NCI-H1092 treated with DMSO at 0.1 percent for 48 hours (cell line): ENCODE data around the gene AMPD3.
"Not testable (repeated sequence)": the region's sequence is repeated elsewhere in the genome, so short reads cannot be mapped to it uniquely, and the experiment has no call there.

Source experiments
- DNase-seq: peaks from one replicate; lab custom pipeline; 2025; lab: John Stamatoyannopoulos, UW

AMPD3 gene

DNA sequence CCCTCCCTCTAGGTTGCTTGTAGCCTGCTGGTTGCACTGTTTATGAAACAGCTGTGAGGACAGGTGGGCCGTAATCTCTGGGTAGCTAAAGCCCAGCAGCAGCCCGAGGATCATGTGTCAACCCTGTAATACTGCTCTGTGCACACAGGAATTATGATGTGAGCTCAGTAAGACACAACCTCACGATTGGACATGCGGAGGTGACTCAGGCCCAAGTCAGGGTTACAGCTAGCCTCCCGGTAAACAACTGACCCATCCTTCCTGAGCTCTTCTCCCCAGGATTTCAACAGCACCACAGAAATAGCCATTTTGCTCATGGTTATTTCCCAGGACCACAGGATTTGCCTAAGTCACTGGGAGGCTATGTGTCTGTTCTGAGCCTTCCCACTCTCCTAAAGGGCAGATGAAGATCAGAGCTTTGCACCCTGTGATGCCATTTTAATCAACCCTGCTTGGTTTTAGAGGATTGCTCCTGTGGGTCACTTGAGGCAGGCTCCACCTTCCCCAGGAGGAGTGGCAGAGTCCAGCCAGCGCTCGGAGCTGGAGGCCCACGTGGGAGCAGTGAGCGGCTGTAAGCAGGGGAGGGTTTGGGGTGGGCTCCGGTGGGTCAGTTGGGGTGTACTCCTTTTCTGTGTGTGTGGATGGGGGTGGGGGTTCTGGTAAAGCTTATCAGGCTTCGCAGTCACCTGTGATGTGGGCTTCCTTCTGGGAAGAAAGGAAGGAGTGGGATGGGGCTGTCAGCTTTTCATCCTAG lies at the start of gene AMPD3:
TSS of gene AMPD3 (plus strand) at position 387 of the 754 bp plus-strand sequence. CDS start 6,256 bp downstream, outside the sequence.
- DNase-seq, result peak; percentile 78

DNA sequence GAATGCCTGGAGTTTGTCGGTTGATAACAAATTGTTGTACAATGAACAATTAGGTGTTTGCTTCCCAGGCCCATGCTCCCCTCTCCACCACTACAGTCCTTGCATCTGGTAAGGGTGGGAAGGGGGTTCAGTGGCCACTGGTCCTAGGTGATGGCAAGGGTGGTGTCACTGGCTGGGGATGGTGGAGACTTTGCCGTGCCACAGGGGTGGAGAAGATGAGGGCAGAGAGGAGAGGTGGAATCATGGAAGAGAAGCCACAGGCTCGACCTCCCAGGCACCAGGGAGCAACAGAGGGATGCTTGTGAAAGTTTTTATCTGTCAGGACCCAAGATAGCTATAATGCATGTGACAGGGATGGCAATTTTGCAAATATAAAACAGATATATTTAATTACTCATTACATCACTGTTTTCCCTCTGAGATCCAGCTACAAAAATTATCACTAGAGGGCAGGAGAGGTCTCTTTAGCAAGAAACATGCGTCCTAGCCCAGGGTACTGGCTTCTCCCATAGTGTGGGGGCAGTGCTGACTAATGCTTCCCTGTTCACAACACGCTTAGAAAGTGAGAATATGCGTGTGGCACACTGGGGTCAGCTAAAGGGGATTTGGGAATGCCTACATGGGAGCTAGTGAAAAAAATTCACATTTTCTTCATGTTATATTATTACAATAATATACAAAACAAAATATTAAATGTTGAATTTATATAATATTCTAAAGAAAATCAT lies 49.0 kb upstream of the AMPD3 start:
- peak; percentile 89 for DNase-seq

DNA sequence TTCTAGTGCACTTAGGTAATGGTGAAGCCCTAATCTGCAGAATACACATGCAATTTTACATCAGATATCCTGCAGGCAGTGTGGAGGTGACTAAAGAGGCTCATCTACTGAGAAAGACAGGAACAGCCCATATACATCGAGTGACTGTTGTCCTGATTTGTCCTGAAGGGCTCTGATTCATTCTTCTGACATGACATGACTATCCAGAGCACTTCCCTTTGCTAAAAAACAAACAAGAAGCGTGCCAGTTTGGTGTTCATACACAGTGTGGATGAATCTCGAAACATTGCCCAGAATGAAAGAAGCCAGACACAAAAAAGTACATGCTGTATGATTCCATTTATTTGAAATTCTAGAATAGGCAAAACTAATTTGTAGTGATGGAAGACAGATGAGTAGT lies 48.0 kb upstream of the AMPD3 start:
- DNase-seq, result no peak

GRCh38 chr11:10407749-10408685 lies 47.0 kb upstream of the AMPD3 start:
- DNase-seq, result no peak

GRCh38 chr11:10409207-10409661 lies 45.8 kb upstream of the AMPD3 start:
- DNase-seq, result no peak

DNA sequence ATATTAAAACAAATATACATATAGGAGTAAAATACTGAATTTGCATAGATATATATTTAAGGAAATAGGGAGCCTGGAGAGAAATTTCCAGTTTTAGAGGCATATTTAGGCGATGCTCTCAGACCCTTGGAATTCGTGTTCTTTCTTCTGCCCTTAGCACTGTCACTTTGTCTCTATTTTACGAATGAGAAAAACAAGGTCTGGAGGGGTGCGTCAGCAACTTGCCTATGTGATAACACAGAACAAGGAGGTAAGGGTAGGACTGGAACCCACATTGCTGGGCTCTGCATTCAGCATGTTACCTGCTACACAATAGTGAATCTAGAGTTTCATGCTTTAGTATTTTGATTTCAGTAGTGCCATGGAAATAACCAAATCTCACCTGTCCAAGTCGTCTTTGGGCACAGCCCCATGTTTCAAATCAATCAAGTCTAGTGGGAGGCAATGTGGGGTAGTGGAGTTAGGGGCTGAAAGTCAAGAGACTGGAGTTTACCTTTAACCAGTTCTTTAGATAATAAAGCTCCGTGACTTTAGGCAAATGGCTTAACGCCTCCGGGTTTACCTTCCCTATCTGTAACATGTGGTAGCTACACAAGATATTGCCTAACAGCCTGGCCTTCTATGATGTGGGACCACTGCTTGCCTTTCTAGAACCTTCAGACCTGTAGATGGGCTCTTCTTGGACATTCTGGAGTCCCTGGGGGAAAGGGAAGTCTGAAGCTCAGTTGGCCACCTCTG lies 44.8 kb upstream of the AMPD3 start:
- DNase-seq, result no peak

DNA sequence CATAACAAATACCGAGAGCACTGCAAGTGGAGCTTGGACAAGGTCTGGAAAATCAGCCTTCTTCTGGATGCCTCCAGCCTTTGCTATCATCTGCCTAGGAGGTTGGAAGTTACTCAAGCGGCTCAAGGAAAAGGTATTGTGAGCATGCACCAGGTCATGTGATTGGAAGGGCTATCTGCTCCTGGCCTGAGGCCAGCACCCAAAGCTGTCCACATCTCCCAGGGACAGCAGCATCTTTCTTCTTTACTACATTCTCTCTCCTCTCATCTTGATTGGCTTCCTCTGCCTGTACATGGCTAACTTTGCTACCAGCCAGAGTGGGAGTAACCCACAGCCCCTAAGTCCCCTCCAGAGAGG lies 44.2 kb upstream of the AMPD3 start:
- DNase-seq, result no peak

DNA sequence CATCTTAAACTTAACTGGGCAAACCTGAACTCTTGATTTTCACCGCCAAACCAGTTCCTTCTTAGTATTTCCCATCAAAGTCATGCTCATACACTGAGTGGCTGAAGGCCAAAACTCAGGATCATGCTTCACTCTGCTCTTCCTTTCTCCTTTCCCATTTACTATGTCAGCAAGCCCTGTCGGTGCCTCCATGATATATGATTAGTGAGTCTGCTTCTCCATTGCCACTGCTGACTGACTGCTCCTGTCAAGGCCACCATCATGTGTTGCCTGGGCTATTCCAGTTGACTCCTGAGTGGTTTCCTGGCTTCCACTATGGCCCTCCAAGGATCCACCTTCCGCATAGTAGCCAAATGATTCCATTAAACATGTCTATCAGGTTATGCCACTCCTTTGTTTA lies 42.8 kb upstream of the AMPD3 start:
- DNase-seq, result no peak

DNA sequence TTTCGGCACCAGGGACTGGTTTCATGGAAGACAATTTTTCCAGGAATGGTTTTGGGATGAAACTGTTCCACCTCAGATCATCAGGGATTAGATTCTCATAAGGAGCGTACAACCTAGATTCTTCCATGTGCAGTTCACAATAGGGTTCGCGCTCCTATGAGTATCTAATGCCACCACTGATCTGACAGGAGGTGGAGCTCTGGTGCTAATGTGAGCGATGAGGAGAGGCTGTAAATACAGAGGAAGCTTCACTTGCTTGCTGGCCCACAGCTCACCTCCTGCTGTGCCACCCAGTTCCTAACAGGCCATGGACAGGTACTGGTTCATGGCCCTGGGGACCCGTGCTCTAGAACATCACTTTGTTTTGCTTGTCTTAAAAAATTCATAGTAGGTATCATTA lies 41.8 kb upstream of the AMPD3 start:
- DNase-seq, result peak; percentile 53

GRCh38 chr11:10414181-10414580 lies 40.9 kb upstream of the AMPD3 start:
- no peak for DNase-seq

DNA sequence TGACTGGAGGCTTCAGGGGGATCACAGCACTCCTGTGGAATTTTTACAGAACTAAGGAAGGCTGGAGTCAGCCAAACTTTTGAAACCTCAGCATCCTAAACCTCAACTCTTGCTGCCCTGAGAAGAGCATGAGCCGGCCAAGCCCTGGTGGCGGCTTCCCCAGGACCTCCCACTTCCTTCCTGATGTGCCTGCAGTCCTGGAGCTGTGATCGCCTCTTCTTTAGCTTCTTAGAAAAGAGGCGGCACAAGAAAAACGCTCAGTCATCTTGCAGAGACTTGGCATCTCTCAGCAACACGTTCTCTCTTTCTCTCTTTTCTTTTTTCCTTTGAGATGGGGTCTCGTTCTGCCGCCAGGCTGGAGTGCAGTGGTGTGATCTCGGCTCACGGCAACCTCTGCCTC lies 40.4 kb upstream of the AMPD3 start:
- DNase-seq, result no peak

GRCh38 chr11:10415817-10416392 lies 39.2 kb upstream of the AMPD3 start:
- DNase-seq, result no peak

DNA sequence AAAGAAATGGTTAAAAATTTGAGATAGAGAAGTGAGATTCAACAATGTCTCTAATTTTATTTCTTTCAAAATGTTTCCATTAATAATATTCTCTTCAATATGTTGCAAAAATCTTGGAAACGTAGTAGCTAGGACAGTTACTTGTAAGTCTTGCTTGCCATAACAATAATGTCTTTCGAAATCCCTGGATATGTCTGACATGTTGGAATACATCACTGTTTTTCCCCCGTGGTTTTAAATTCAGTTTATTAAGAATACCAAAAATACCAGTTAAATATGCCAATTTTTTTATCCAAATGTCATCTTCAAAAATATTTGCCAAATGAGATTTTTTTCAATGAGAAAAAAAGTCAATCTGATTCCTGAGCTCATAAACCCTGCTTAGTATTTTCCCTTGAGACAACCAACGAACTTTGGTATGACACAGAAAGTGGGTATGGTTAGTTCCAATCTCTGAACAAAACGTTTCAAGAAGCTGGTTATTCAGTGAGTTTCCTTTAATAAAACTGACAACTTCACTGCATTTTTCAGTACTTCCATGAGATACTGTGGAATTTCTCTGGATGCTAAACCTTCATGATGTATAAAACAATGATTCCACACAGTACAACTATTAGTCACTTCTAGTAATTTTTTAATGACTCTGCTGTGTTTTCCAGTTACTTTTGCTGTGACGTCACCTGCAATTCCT lies 36.7 kb upstream of the AMPD3 start:
- DNase-seq, result no peak

DNA sequence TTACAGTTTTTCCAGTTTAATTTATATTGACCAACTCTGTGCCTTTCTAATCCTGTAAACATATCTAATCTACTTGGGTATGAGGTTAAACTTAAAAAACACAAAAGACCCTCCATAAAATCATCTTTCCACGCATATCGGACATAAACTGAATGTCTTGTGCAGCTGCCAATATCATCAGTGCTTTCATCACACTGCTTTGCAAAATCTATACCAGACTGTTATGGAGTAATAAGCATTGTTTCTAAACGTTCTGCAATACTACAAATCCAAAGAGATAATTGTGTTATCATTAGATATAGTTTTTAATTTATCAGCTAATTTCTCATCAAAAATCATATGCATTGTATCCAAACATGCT lies 36.1 kb upstream of the AMPD3 start:
- DNase-seq, result no peak

GRCh38 chr11:10426475-10426874 lies 28.6 kb upstream of the AMPD3 start:
- DNase-seq, result no peak

GRCh38 chr11:10428453-10428852 lies 26.6 kb upstream of the AMPD3 start:
- DNase-seq, result no peak

- no peak for DNase-seq
These were observed 25.5 kb upstream of the AMPD3 start for GRCh38 chr11:10429526-10429925.

DNA sequence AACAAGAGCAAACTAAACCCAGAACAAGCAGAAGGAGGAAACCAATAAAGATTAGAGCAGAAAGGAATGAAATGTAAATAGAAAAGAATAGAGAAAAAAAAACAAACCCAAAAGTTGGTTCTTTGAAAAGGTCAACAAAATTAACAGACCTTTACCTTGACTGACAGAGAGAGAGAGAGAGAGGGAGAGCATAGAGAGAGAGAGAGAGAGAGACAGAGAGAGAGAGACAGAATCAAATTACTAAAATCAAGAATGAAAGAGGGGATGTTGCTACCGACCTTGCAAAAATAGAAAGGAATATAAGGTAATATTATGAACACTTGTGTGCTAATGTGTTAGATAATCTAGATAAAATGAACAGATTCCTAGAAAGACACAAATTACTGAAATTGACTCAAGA lies 22.6 kb upstream of the AMPD3 start:
- no peak for DNase-seq

GRCh38 chr11:10432971-10433370 lies 22.1 kb upstream of the AMPD3 start:
- no peak for DNase-seq

- DNase-seq, result no peak
These were observed 18.8 kb upstream of the AMPD3 start for GRCh38 chr11:10436224-10436623.

- not testable (repeated sequence) for DNase-seq
These were observed 18.4 kb upstream of the AMPD3 start for GRCh38 chr11:10436683-10437082.
